Measurements from ENCODE around the gene GGNBP2.
"Not testable (repeated sequence)": the region's sequence is repeated elsewhere in the genome, so short reads cannot be mapped to it uniquely, and the experiment has no call there.

GGNBP2 gene

DNA sequence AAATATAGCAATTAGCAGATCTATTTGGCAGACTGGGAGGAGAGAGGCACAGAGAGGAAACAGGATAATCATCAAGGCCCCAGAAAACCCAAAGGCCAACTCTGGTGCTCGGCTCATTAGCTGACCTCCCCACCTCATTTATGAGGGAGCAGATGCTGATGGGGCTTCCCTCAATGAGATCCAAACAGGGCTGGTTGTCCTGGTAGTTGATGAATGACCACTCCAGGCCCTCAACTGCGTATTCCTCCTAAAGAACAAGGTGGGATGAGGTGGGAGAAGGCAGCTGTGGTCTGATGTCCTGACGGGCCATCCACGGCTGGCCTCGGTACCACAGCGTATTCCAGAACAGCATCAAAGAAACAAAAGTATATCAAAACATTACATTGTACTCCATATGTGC is 37.5 kb upstream of the GGNBP2 start:
- Mint-ChIP-seq H3K36me3 (ENCODE audit: low read depth) (peaks cover 96% of the 10 kb centered on the region), H3K4me1 (ENCODE audit: low read depth) (no peaks in the 10 kb centered on the region), H3K27ac (no peak overlapping the region), H3K27me3 (no peaks in the 10 kb centered on the region), H3K9me3 (no peaks in the 10 kb centered on the region), H3K4me3 (no peak overlapping the region)
- intact Hi-C loops (cut with micrococcal nuclease) = no loop called here

DNA sequence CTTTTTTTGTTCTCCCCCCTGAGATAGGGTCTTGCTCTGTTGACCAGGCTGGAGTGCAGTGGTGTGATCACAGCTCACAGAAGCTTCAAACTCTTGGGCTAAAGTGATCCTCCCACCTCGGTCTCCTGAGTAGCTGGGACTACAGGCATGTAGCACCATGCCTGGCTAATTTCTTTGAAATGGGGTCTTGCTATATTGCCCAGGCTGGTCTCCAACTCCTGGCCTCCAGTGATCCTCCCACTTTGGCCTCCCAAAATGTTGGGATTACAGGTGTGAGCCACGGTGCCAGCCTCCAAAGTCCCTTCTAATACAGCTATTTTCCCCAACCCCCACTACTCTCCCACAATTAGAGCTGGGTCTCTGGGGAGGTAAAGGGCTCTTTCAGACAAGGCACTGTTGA is 36.3 kb upstream of the GGNBP2 start:
- H3K27ac Mint-ChIP-seq; H3K4me3 Mint-ChIP-seq; intact Hi-C loops (cut with micrococcal nuclease); H3K27me3 Mint-ChIP-seq; H3K4me1 Mint-ChIP-seq (ENCODE audit: low read depth); H3K9me3 Mint-ChIP-seq: not testable (repeated sequence)
- peaks cover 96% of the 10 kb centered on the region for H3K36me3 Mint-ChIP-seq (ENCODE audit: low read depth)

DNA sequence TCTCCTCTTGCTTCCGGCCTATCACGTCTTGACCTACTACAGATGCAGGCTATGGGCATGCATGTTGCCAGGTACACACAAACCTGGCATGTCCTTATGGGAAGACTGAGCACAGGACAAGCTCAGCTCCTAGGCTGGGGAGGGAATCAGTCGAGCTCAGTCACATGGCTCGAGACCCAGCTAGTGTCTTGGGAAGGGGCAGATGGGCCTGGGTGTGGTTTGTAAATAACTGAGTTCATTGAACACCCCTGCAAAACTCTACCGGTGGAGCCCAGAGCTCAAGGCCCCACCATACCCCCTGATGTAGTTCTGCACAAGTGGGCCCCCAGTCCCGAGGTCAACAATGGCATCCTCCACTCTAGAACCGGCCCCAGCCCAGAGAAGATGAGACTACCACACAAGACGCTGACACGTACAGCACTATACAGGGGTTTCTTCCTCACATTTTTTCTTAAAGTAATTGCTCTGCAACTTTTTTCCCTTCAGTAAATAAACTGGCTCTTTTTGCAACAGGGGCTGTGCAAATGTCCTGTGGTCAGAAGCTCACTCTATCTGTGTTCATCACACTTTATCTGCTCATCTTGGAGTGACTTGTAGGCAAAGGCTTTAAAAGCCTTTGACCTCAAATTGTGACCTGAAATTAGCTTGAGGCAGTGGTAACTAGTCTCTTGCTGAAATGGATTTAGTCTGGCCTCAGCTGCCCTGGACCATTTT is 35.3 kb upstream of the GGNBP2 start:
- Mint-ChIP-seq H3K27ac (no peak overlapping the region), H3K4me1 (ENCODE audit: low read depth) (no peaks in the 10 kb centered on the region), H3K4me3 (no peak overlapping the region), H3K9me3 (no peaks in the 10 kb centered on the region), H3K36me3 (ENCODE audit: low read depth) (peaks cover 96% of the 10 kb centered on the region), H3K27me3 (no peaks in the 10 kb centered on the region)
- intact Hi-C loops (cut with micrococcal nuclease) = no loop called here

DNA sequence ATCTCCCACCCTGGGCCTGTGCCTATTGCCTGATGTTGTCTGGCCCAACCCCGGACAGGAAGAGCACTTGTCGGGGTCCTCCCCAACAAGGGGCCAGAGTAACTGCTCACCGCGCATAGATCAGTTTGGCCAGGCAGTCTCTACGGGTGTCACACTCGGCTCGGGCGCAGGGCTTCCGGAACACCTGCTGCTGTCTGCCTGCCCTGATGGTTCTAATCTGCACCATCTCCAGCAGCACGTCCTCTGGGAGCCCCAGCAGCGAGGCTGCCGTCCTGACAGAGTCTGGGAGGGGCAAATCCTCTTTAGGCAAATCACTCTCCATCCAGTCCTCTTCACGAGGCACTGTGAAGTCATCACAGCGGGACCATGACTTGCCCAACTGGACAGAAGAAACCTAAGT is 34.1 kb upstream of the GGNBP2 start:
- Mint-ChIP-seq H3K27me3 (no peaks in the 10 kb centered on the region), H3K4me1 (ENCODE audit: low read depth) (no peaks in the 10 kb centered on the region), H3K36me3 (ENCODE audit: low read depth) (peaks cover 96% of the 10 kb centered on the region), H3K4me3 (no peak overlapping the region), H3K9me3 (no peaks in the 10 kb centered on the region), H3K27ac (no peak overlapping the region)
- intact Hi-C loops (cut with micrococcal nuclease) = no loop called here

DNA sequence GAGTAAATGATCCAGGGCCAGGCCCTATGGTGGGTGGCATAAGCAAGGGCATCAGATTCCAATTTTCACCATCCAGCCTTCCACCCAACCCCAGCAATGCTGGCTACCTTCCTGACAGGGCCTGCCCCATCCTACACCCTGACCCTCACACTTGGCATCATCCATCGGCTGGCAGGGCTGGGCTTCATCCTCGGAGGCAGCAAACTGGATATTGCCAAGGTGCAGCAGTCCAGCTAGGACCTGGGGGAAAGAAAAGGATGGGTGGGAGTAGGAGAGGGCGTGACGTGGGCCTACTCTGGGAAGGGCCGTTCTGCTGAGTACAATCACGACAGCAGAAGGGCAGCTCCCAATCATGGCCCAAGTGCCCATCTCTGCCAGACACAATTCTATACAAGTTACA is 33.5 kb upstream of the GGNBP2 start:
- no peaks in the 10 kb centered on the region for H3K27me3 Mint-ChIP-seq
- no peak overlapping the region for H3K4me3 Mint-ChIP-seq
- no peaks in the 10 kb centered on the region for H3K4me1 Mint-ChIP-seq (ENCODE audit: low read depth)
- H3K36me3 Mint-ChIP-seq (ENCODE audit: low read depth) = peaks cover 96% of the 10 kb centered on the region
- no peak overlapping the region for H3K27ac Mint-ChIP-seq
- no peaks in the 10 kb centered on the region for H3K9me3 Mint-ChIP-seq
- intact Hi-C loops (cut with micrococcal nuclease) = no loop called here

DNA sequence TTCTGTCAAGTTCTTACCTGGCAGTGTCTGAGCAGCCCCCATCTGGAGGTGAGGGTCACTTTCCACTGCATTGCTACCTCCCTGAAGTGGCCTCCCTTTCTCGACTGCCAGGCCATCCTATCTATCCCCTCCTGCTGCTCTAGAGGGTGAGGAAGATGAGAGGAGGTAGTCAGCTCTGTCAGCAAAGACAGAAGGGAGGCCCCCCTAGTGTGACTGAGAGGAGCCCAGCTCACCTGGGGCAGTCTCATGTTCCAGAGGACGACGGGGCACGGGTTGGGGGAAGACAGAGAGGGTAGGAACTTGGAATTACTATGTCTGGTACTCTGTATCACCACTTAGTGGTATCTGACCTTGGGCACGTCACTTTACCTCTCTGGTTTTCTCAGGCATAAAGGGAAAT is 32.1 kb upstream of the GGNBP2 start:
- H3K27me3 Mint-ChIP-seq = no peaks in the 10 kb centered on the region
- intact Hi-C loops (cut with micrococcal nuclease) = no loop called here
- H3K36me3 Mint-ChIP-seq (ENCODE audit: low read depth) = peaks cover 98% of the 10 kb centered on the region
- H3K27ac Mint-ChIP-seq = no peak overlapping the region
- no peak overlapping the region for H3K4me3 Mint-ChIP-seq
- no peaks in the 10 kb centered on the region for H3K4me1 Mint-ChIP-seq (ENCODE audit: low read depth)
- H3K9me3 Mint-ChIP-seq = no peaks in the 10 kb centered on the region

DNA sequence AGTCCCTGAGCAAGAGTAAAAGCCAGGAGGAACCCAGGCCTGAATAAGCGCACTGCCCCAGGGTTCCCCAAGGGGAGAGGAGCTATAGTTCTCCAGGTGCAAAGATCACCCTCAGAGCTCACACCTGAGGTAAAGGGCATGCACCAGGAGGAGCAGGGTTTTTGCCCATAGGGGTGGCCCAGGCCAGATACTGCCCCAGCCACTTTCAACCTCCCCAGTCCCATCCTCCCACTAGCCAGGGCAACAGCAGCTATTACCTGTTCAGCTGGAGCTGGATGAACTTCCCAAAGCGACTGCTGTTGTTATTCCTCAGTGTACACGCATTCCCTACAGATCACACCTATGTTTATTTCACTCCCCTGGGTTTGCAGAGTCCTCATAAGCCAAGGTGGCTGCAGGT is 29.9 kb upstream of the GGNBP2 start:
- Mint-ChIP-seq H3K27ac (no peak overlapping the region), H3K27me3 (no peaks in the 10 kb centered on the region)

DNA sequence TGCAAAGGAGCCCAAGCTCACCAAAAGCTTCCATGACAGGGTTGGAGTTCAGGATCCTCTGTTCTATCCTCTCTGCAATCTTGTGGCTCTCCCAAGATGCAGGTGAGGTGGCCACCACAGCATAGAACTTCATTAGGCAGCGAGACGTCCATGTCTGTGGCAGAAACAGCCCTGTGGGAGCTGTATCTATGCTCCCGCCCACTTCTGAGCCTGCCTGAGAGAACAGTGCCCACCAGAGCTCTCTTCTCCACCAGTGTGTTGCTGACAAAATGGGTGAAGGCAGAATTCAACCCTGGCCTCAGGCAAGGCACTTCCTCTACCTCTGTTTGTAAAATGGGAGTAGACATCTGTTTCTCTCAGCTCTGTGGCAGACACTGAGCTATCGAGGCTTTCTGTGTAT is 28.9 kb upstream of the GGNBP2 start:
- H3K4me3 Mint-ChIP-seq = no peak overlapping the region
- H3K36me3 Mint-ChIP-seq (ENCODE audit: low read depth) = peaks cover 88% of the 10 kb centered on the region
- H3K4me1 Mint-ChIP-seq (ENCODE audit: low read depth) = peaks cover 6% of the 10 kb centered on the region
- no peak overlapping the region for H3K27ac Mint-ChIP-seq
- intact Hi-C loops (cut with micrococcal nuclease) = no loop called here
- no peaks in the 10 kb centered on the region for H3K9me3 Mint-ChIP-seq
- H3K27me3 Mint-ChIP-seq = no peaks in the 10 kb centered on the region

More for the DNA sequence above, 29.9 kb upstream of the GGNBP2 start:
- Mint-ChIP-seq H3K4me3 (no peak overlapping the region), H3K36me3 (ENCODE audit: low read depth) (peaks cover 89% of the 10 kb centered on the region), H3K9me3 (no peaks in the 10 kb centered on the region), H3K4me1 (ENCODE audit: low read depth) (peaks cover 3% of the 10 kb centered on the region)
- intact Hi-C loops (cut with micrococcal nuclease) = no loop called here

DNA sequence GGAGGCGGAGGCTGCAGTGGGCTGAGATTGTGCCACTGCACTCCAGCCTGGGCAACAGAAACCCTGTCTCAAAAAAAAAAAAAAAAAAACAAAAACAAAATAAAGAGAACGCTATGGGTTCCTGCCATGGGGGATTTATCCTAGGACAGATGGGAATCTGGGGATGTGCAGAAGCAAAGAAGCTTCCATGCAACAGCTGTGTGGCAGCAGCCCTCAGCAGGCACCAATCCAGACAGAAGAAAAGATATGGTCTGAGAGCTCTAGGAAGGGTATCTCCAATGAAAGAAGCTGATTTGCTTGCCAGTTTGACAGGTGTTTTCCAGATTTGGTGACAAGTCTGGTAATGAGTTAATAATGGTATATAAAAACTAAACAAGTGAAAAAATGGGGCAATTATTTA is 21.6 kb upstream of the GGNBP2 start:
- H3K27me3 Mint-ChIP-seq = no peaks in the 10 kb centered on the region
- intact Hi-C loops (cut with micrococcal nuclease) = no loop called here
- H3K4me3 Mint-ChIP-seq = no peak overlapping the region
- H3K9me3 Mint-ChIP-seq = no peaks in the 10 kb centered on the region
- H3K27ac Mint-ChIP-seq = no peak overlapping the region
- peaks cover 6% of the 10 kb centered on the region for H3K4me1 Mint-ChIP-seq (ENCODE audit: low read depth)
- peaks cover 81% of the 10 kb centered on the region for H3K36me3 Mint-ChIP-seq (ENCODE audit: low read depth)

DNA sequence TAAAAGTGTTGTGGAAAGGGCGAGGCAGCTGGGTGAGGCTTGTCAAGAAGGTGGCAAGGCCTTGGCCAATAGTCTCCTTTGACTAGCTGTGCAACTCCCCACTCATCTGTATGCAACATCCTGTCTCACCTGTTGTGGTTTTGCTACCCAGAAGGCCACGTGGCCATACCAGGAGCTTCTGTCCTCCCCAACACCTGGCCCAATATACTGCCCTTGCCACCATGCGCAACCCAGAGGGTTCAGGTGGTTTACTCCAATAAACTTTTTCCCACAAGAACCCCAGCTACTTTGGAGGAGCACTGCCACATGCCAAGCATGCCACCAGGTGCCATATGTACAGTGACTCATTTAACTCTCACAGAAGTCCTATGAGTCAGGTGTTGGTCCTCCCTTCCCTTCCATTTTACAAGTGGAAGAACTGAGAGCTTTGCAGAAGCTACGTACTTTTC is 20.3 kb upstream of the GGNBP2 start:
- Mint-ChIP-seq H3K4me3 (no peak overlapping the region), H3K9me3 (no peaks in the 10 kb centered on the region), H3K27ac (no peak overlapping the region), H3K4me1 (ENCODE audit: low read depth) (peaks cover 12% of the 10 kb centered on the region), H3K36me3 (ENCODE audit: low read depth) (peaks cover 86% of the 10 kb centered on the region), H3K27me3 (no peaks in the 10 kb centered on the region)
- intact Hi-C loops (cut with micrococcal nuclease) = no loop called here

DNA sequence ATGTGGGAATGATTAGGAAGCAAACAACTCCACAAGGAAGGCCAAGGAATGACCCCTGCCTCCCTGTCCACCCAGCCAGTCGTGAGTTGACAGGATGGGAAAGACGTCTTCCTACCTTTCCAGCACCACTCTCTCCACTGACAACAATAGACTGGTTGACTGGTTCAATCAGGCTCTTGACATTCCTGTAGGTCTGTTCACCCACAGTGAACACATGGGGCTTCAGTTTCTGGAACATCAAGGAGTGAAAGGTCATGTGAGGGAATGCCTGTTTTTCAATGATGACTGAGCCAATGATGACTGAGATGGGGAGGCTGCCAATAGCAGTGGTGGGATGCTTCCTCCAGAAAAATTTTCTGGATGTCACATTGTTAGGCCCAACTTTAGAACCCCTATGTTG is 19.6 kb upstream of the GGNBP2 start:
- H3K9me3 Mint-ChIP-seq = no peaks in the 10 kb centered on the region
- H3K4me3 Mint-ChIP-seq = no peak overlapping the region

DNA sequence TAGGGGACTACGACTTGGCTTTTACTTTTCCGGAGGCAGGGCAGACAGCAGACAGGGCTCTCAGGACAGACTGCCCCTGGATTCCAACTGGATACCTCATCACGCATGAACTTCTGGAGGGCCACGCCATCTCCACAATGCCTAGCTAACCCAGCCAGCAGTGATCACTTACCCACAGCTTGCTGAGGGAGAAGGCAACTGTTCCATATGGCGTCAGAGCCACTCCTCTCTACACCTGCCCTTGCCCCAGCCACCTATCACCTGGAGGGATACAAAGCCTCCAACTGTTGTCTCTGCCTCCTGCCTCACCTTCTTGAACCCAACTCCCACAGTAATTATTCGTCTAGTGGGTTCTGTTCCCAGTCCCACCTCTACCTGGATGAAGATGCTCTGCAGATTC is 18.8 kb upstream of the GGNBP2 start:
- Mint-ChIP-seq H3K36me3 (ENCODE audit: low read depth) (peaks cover 75% of the 10 kb centered on the region), H3K27ac (no peak overlapping the region), H3K27me3 (no peaks in the 10 kb centered on the region), H3K9me3 (no peaks in the 10 kb centered on the region), H3K4me3 (no peak overlapping the region), H3K4me1 (ENCODE audit: low read depth) (peaks cover 7% of the 10 kb centered on the region)
- intact Hi-C loops (cut with micrococcal nuclease) = loop anchor here (5.0 kb wide), 1 partner anchor 34 kb away; no protein-coding TSS in a partner anchor

More for the DNA sequence above, 19.6 kb upstream of the GGNBP2 start:
- Mint-ChIP-seq H3K27me3 (no peaks in the 10 kb centered on the region), H3K4me1 (ENCODE audit: low read depth) (peaks cover 7% of the 10 kb centered on the region), H3K27ac (no peak overlapping the region), H3K36me3 (ENCODE audit: low read depth) (peaks cover 81% of the 10 kb centered on the region)
- intact Hi-C loops (cut with micrococcal nuclease) = loop anchor here (5.0 kb wide), 1 partner anchor 33 kb away; no protein-coding TSS in a partner anchor

DNA sequence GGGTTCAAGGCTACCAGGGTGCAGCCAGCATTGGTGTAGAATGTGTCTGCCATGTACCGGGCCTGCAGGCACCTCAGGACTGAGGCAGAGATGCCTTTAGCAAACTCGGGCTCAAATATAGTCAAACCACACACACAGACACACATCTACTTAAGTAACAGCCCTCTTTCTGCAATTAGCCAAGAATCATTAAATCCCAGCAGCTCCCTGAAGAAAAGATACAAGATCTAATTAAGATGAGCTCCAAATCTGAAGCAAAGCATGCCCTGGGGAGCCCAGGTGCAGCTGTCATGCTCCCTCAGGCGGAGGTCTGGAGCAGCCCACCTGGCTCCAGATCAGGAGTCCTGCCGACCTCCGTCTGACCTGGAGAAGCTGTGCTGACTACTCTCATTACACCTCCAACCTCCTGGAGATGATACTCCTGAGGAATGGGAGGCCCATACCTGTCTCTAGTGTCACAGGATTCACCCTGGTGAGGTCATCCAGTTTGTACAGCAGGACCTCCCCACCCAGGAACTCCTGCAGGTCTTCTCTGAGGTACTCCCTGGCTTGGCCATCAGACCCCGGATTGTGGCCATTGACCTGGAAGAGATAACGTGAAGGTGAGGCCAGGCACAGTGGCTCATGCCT is 17.0 kb upstream of the GGNBP2 start:
- H3K9me3 Mint-ChIP-seq = no peaks in the 10 kb centered on the region
- no peak overlapping the region for H3K27ac Mint-ChIP-seq
- H3K27me3 Mint-ChIP-seq = no peaks in the 10 kb centered on the region
- H3K36me3 Mint-ChIP-seq (ENCODE audit: low read depth) = peaks cover 70% of the 10 kb centered on the region
- H3K4me1 Mint-ChIP-seq (ENCODE audit: low read depth) = peaks cover 7% of the 10 kb centered on the region
- intact Hi-C loops (cut with micrococcal nuclease) = loop anchor here (5.0 kb wide), 1 partner anchor 35 kb away; no protein-coding TSS in a partner anchor
- H3K4me3 Mint-ChIP-seq = no peak overlapping the region

DNA sequence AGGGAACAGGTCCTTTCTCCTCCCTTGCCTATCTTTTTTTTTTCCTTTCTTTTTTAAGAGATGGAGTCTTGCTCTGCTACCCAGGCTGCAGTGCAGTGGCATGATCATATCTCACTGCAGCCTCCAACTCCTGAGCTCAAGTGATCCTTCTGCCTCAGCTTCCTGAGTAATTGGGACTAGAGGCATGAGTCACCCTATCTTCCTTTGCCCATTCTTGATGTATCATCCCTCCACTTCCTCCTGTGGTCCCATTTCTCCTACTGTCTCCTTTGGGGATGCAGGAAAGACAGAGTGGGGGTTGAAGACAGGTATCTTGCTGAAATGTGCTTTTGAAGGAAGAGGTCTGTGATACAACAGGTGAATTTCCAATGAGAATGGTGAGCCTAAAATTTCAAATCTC is 15.6 kb upstream of the GGNBP2 start:
- Mint-ChIP-seq H3K9me3 (no peaks in the 10 kb centered on the region), H3K4me3 (no peak overlapping the region), H3K27me3 (no peaks in the 10 kb centered on the region), H3K27ac (peak overlapping the region; percentile 21), H3K4me1 (ENCODE audit: low read depth) (peaks cover 12% of the 10 kb centered on the region), H3K36me3 (ENCODE audit: low read depth) (peaks cover 68% of the 10 kb centered on the region)
- intact Hi-C loops (cut with micrococcal nuclease) = loop anchor here (5.0 kb wide), 1 partner anchor 37 kb away; no protein-coding TSS in a partner anchor
